Erythroblast (primary cell): ENCODE results near the gene MEGF10.

Experiments used
- GATA1 ChIP-seq: IDR thresholded peaks from 2 replicates; pipeline ENCODE4 v1.6.1; 2011; ENCODE audit warnings: low read depth, mild to moderate bottlenecking, control low read depth, low read length, moderate library complexity
- POLR2A ChIP-seq: IDR thresholded peaks from 2 replicates; pipeline ENCODE4 v1.6.1; 2011; ENCODE audit warnings: mild to moderate bottlenecking, low read length

GRCh38 chr5:127294829-127295228 lies 4.2 kb downstream of the MEGF10 start:
- TF ChIP-seq POLR2A (no peak), GATA1 (no peak)
